IMR-90 (cell line): ENCODE measurements around the gene DPPA4. TPM values are rescaled to one million over a fixed set of nuclear protein-coding genes. Genes with fewer than 3 reads are reported as not detected.

Source experiments
- ATAC-seq: fragments of 200-7000 bp; cut with Tn5 transposase; 2 replicates; pipeline ENCODE4 v1.9.1; 2020; ENCODE audit warnings: low read depth, mild to moderate bottlenecking, moderate library complexity
- BruUV-seq: library from RNA; stranded (reverse); fragments of 400-500 nt; replicated peaks from 2 replicates; lab custom pipeline; 2021; lab: Mats Ljungman, UMichigan
- CTCF ChIA-PET: fragments of 300-600 bp; formaldehyde crosslinking; extraction: SDS; loops from one replicate; lab custom pipeline; 2021; ENCODE audit warnings: antibody characterized with exemption; lab: Yijun Ruan, JAX
- POLR2A ChIA-PET: fragments of 300-600 bp; sonication (Branson Sonifier 250); formaldehyde crosslinking; loops from one replicate; lab custom pipeline; 2022; ENCODE audit warnings: antibody characterized with exemption; ENCODE audit not compliant: unreplicated experiment; lab: Charles Lee
- DNase-seq: peaks from one replicate; pipeline ENCODE4 v3.0.0; 2013
- H2AFZ ChIP-seq: replicated peaks from 2 replicates; pipeline ENCODE3; 2013; ENCODE audit warnings: low read length, mild to moderate bottlenecking; ENCODE audit not compliant: poor library complexity
- H2AK5ac ChIP-seq: 2 replicates; pipeline ENCODE4 v1.6.1; 2013; ENCODE audit warnings: low read depth, low read length, inconsistent platforms
- H2AK9ac ChIP-seq: replicated peaks from 2 replicates; pipeline ENCODE3; 2013; ENCODE audit warnings: mild to moderate bottlenecking, low read depth, low read length, moderate library complexity; ENCODE audit not compliant: poor library complexity
- H2BK120ac ChIP-seq: 2 replicates; pipeline ENCODE4 v1.6.1; 2013; ENCODE audit warnings: low read depth, low read length, inconsistent platforms
- H2BK15ac ChIP-seq: 3 replicates; pipeline ENCODE4 v1.6.1; 2013; ENCODE audit warnings: low read depth, low read length, inconsistent platforms
- H2BK20ac ChIP-seq: 2 replicates; pipeline ENCODE4 v1.6.1; 2013; ENCODE audit warnings: low read depth, mild to moderate bottlenecking, inconsistent platforms, low read length, moderate library complexity
- H2BK5ac ChIP-seq: 2 replicates; pipeline ENCODE4 v1.6.1; 2013; ENCODE audit warnings: mild to moderate bottlenecking, low read depth, low read length, inconsistent platforms; ENCODE audit not compliant: poor library complexity, severe bottlenecking
- H3K14ac ChIP-seq: replicated peaks from 2 replicates; pipeline ENCODE4 v1.6.1; 2013; ENCODE audit warnings: low read depth, low read length, inconsistent platforms
- H3K18ac ChIP-seq: 2 replicates; pipeline ENCODE4 v1.6.1; 2013; ENCODE audit warnings: low read depth, low read length, control low read depth
- H3K23ac ChIP-seq: 2 replicates; pipeline ENCODE4 v1.6.1; 2013; ENCODE audit warnings: low read depth, low read length, inconsistent platforms
- H3K27ac ChIP-seq: 2 replicates; pipeline ENCODE4 v1.5.1; 2013; ENCODE audit warnings: mild to moderate bottlenecking, control low read depth, low read length; ENCODE audit not compliant: insufficient read depth
- H3K27me3 ChIP-seq: 2 replicates; pipeline ENCODE4 v1.6.1; 2013; ENCODE audit warnings: low read length; ENCODE audit not compliant: control insufficient read depth, insufficient read depth
- H3K36me3 ChIP-seq: 2 replicates; pipeline ENCODE4 v1.6.1; 2013; ENCODE audit warnings: low read length, mixed read lengths; ENCODE audit not compliant: control insufficient read depth, insufficient read depth
- H3K4ac ChIP-seq: 2 replicates; pipeline ENCODE4 v1.6.1; 2013; ENCODE audit warnings: low read depth, low read length, inconsistent platforms
- H3K4me1 ChIP-seq: 2 replicates; pipeline ENCODE4 v1.6.1; 2013; ENCODE audit warnings: low read length, mixed read lengths; ENCODE audit not compliant: control insufficient read depth, insufficient read depth
- H3K4me2 ChIP-seq: 2 replicates; pipeline ENCODE4 v1.6.1; 2013; ENCODE audit warnings: low read depth, mild to moderate bottlenecking, control low read depth, low read length, moderate library complexity
- H3K4me3 ChIP-seq: 2 replicates; pipeline ENCODE4 v1.5.1; 2013; ENCODE audit warnings: low read depth, mild to moderate bottlenecking, control low read depth, low read length, moderate library complexity; ENCODE audit not compliant: insufficient read depth
- H3K56ac ChIP-seq: 2 replicates; pipeline ENCODE4 v1.6.1; 2013; ENCODE audit warnings: low read length, inconsistent platforms; ENCODE audit not compliant: insufficient read depth; ENCODE audit errors: extremely low read depth
- H3K79me1 ChIP-seq, 2 experiments: 2 replicates each; pipeline ENCODE4 v1.6.1; 2013; ENCODE audit warnings: low read length in 2 of 2, inconsistent platforms in 1 of 2, low read depth in 1 of 2
- H3K9ac ChIP-seq: 2 replicates; pipeline ENCODE4 v1.6.1; 2013; ENCODE audit warnings: low read depth, low read length, control low read depth
- H3K9me1 ChIP-seq: 2 replicates; pipeline ENCODE4 v1.6.1; 2013; ENCODE audit warnings: low read length, inconsistent platforms; ENCODE audit not compliant: insufficient read depth
- H3K9me3 ChIP-seq: 2 replicates; pipeline ENCODE4 v1.6.1; 2013; ENCODE audit warnings: low read length; ENCODE audit not compliant: control insufficient read depth, insufficient read depth
- H4K20me1 ChIP-seq: 2 replicates; pipeline ENCODE4 v1.6.1; 2013; ENCODE audit warnings: low read length, inconsistent platforms; ENCODE audit not compliant: insufficient read depth
- H4K5ac ChIP-seq: 2 replicates; pipeline ENCODE4 v1.6.1; 2013; ENCODE audit warnings: mild to moderate bottlenecking, low read depth, low read length, control low read depth
- H4K8ac ChIP-seq, 2 experiments: 2 replicates each; pipeline ENCODE4 v1.6.1; 2013; ENCODE audit warnings: low read depth in 2 of 2, low read length in 2 of 2, control low read depth in 1 of 2, inconsistent platforms in 1 of 2
- H4K91ac ChIP-seq: 2 replicates; pipeline ENCODE4 v1.6.1; 2013; ENCODE audit warnings: low read depth, low read length, inconsistent platforms; ENCODE audit not compliant: insufficient read depth
- BHLHE40 ChIP-seq: fragments of 150-350 bp; IDR thresholded peaks from 2 replicates; pipeline ENCODE4 v1.6.1; 2016; ENCODE audit warnings: mild to moderate bottlenecking, low read depth, low read length
- CEBPB ChIP-seq: IDR thresholded peaks from 2 replicates; pipeline ENCODE4 v1.6.1; 2012; ENCODE audit warnings: low read depth, low read length, improper control_type of control experiment
- CHD1 ChIP-seq: IDR thresholded peaks from 2 replicates; pipeline ENCODE4 v1.6.1; 2012; ENCODE audit warnings: low read depth, low read length, improper control_type of control experiment
- CTCF ChIP-seq: conservative IDR thresholded peaks from 2 replicates; pipeline ENCODE4 v1.5.1; 2012; ENCODE audit warnings: mild to moderate bottlenecking, low read depth, low read length, improper control_type of control experiment
- ELK1 ChIP-seq: fragments of 150-350 bp; IDR thresholded peaks from 2 replicates; pipeline ENCODE4 v1.6.1; 2016; ENCODE audit warnings: low read depth, mild to moderate bottlenecking, low read length, moderate library complexity, borderline replicate concordance
- FOS ChIP-seq: fragments of 150-350 bp; IDR thresholded peaks from 2 replicates; pipeline ENCODE4 v1.6.1; 2016; ENCODE audit warnings: low read depth, low read length
- MAFK ChIP-seq: IDR thresholded peaks from 2 replicates; pipeline ENCODE4 v1.6.1; 2012; ENCODE audit warnings: low read depth, low read length, improper control_type of control experiment
- MAZ ChIP-seq: IDR thresholded peaks from 2 replicates; pipeline ENCODE4 v1.6.1; 2012; ENCODE audit warnings: low read depth, mild to moderate bottlenecking, low read length, improper control_type of control experiment, moderate library complexity, borderline replicate concordance
- MXI1 ChIP-seq: IDR thresholded peaks from 2 replicates; pipeline ENCODE4 v1.6.1; 2012; ENCODE audit warnings: low read depth, mild to moderate bottlenecking, low read length, moderate library complexity, borderline replicate concordance
- NFE2L2 ChIP-seq: fragments of 150-350 bp; IDR thresholded peaks from 2 replicates; pipeline ENCODE4 v1.6.1; 2016; ENCODE audit warnings: low read depth, mild to moderate bottlenecking, low read length
- POLR2A ChIP-seq: IDR thresholded peaks from 2 replicates; pipeline ENCODE4 v1.6.1; 2012; ENCODE audit warnings: mild to moderate bottlenecking, low read depth, low read length
- RAD21 ChIP-seq: IDR thresholded peaks from 2 replicates; pipeline ENCODE4 v1.6.1; 2012; ENCODE audit warnings: low read length, improper control_type of control experiment
- RCOR1 ChIP-seq: IDR thresholded peaks from 2 replicates; pipeline ENCODE4 v1.6.1; 2012; ENCODE audit warnings: mild to moderate bottlenecking, low read length, improper control_type of control experiment; ENCODE audit not compliant: insufficient replicate concordance
- RFX5 ChIP-seq: IDR thresholded peaks from 2 replicates; pipeline ENCODE4 v1.8.0; 2012; ENCODE audit warnings: low read depth, mild to moderate bottlenecking, low read length, moderate library complexity
- SMC3 ChIP-seq: fragments of 150-350 bp; IDR thresholded peaks from 2 replicates; pipeline ENCODE4 v1.6.1; 2016; ENCODE audit warnings: low read depth, mild to moderate bottlenecking, antibody characterized with exemption, low read length, moderate library complexity
- USF2 ChIP-seq: fragments of 150-350 bp; IDR thresholded peaks from 2 replicates; pipeline ENCODE4 v1.6.1; 2017; ENCODE audit warnings: mild to moderate bottlenecking, antibody characterized with exemption, low read length, low read depth
- WGBS, 2 experiments: methylation state at CpG; one replicate each; pipeline versions ENCODE4 v1.1.5 to v1.1.7; 2013; ENCODE audit warnings: missing lambda C conversion rate in 2 of 2; ENCODE audit not compliant: insufficient read length in 1 of 2; ENCODE audit errors: extremely low coverage in 2 of 2; 5-methylcytosine and 5-hydroxymethylcytosine counted together
- dilution Hi-C: fragments of 300-500 bp; cut with HindIII; formaldehyde crosslinking; loops from one replicate; pipeline ENCODE4 v1.14.3; 2018; ENCODE audit warnings: low sequenced_read_pairs; ENCODE audit not compliant: unreplicated experiment
- in situ Hi-C: fragments of 300-500 bp; cut with MboI; formaldehyde crosslinking; loops from 3 replicates; pipeline ENCODE4 v1.14.3; 2019; ENCODE audit warnings: low sequenced_read_pairs, inconsistent platforms, mixed read lengths
- intact Hi-C: fragments of 100-400 bp; cut with micrococcal nuclease; formaldehyde crosslinking; loops from 2 replicates; pipeline ENCODE4 v1.10.0; 2022
- polyA plus RNA-seq, 3 experiments: library from polyadenylated mRNA; depleted of rRNA; stranded (reverse); fragments of >200 nt; gene quantifications; 2 replicates each; pipeline ENCODE4 v1.2.3, GENCODE V29; 2012; ENCODE audit warnings: low replicate concordance in 1 of 3
- total RNA-seq: library from RNA; depleted of rRNA; stranded (reverse); fragments of >200 nt; gene quantifications from 2 replicates; pipeline ENCODE4 v1.2.3, GENCODE V29; 2012

Gene DPPA4
- total and polyA plus RNA-seq, 2 of the 4 experiments (the other 2 are of a cell fraction), result 0.02 TPM; not detected in 1

- Histone ChIP-seq H2BK15ac (no peak overlapping the region), H3K56ac (no peak overlapping the region), H3K14ac (no peak overlapping the region), H4K91ac (no peak overlapping the region), H3K4me3 (no peak overlapping the region), H2BK120ac (no peak overlapping the region), H3K23ac (no peak overlapping the region), H2AK5ac (no peak overlapping the region), H2BK20ac (no peak overlapping the region), H3K9me3 (peaks cover 4% of the 10 kb centered on the region; the same call in 1 of the 2 replicates), H2BK5ac (no peak overlapping the region), H3K4me2 (no peak overlapping the region), H3K79me1 (no peaks in the 10 kb centered on the region), H3K18ac (no peak overlapping the region), H3K27ac (no peak overlapping the region), H3K4me1 (no peaks in the 10 kb centered on the region), H4K8ac (no peak overlapping the region), H2AK9ac (no peak overlapping the region), H3K36me3 (no peaks in the 10 kb centered on the region), H3K4ac (no peak overlapping the region), H4K20me1 (no peaks in the 10 kb centered on the region), H4K5ac (no peak overlapping the region), H3K9ac (no peak overlapping the region), H3K27me3 (no peaks in the 10 kb centered on the region), H2AFZ (no peak overlapping the region), H3K9me1 (no peaks in the 10 kb centered on the region)
- no peak for ATAC-seq
- CTCF ChIA-PET, result no interaction called here
- POLR2A ChIA-PET, result no interaction called here
- no CpG with 5 or more reads among the region's 2 CpGs for WGBS, 2 experiments
- dilution Hi-C loops, result no loop called here
- BruUV-seq, result no TSS peak
- DNase-seq, result no peak
- in situ Hi-C loops, result no loop called here
- intact Hi-C loops, result no loop called here
- TF ChIP-seq CTCF, result no peak
- TF ChIP-seq FOS, result no peak
- TF ChIP-seq BHLHE40, result no peak
- no peak for TF ChIP-seq MXI1
- no peak for TF ChIP-seq RFX5
- TF ChIP-seq CHD1, result no peak
- TF ChIP-seq USF2, result no peak
- no peak for TF ChIP-seq RAD21
- no peak for TF ChIP-seq ELK1
- no peak for TF ChIP-seq SMC3
- no peak for TF ChIP-seq CEBPB
- TF ChIP-seq MAZ, result no peak
- no peak for TF ChIP-seq RCOR1
- no peak for TF ChIP-seq NFE2L2
- TF ChIP-seq MAFK, result no peak
- no peak for TF ChIP-seq POLR2A
Observed at GRCh38 chr3:109297496-109297895, 39.9 kb downstream of the DPPA4 start.
